SU-DHL-6 (cell line): Measurements from ENCODE around the gene SF3B5.

ENCODE experiments used
- H2AFZ ChIP-seq: fragments of 200-600 bp; sonication (generic); 2 replicates; pipeline ENCODE4 v1.6.1; 2014; ENCODE audit warnings: low read depth, mild to moderate bottlenecking, moderate library complexity, mixed read lengths, antibody characterized with exemption, low read length; ENCODE audit not compliant: severe bottlenecking
- H3F3A ChIP-seq: fragments of 200-600 bp; shearing (Covaris generic); 2 replicates; pipeline ENCODE4 v1.6.0; 2016; ENCODE audit warnings: antibody characterized with exemption, mild to moderate bottlenecking; ENCODE audit not compliant: insufficient read depth
- H3K27ac ChIP-seq: fragments of 200-600 bp; sonication (generic); 2 replicates; pipeline ENCODE4 v1.5.1; 2016; ENCODE audit warnings: low read depth, mild to moderate bottlenecking, low read length, moderate library complexity, mixed read lengths
- H3K27me3 ChIP-seq: fragments of 200-600 bp; sonication (generic), shearing (Covaris generic); 2 replicates; pipeline ENCODE4 v1.6.0; 2014; ENCODE audit warnings: mild to moderate bottlenecking, low read length
- H3K36me3 ChIP-seq: fragments of 200-600 bp; sonication (generic); 2 replicates; pipeline ENCODE4 v1.6.1; 2014; ENCODE audit warnings: mild to moderate bottlenecking, low read length, mixed read lengths
- H3K4me2 ChIP-seq: fragments of 300-600, 200-600 bp; shearing (Covaris generic), sonication (generic); 2 replicates; pipeline ENCODE4 v1.6.0; 2014; ENCODE audit warnings: low read length, low read depth, mild to moderate bottlenecking; ENCODE audit not compliant: poor library complexity, severe bottlenecking
- H3K4me3 ChIP-seq: fragments of 200-600 bp; sonication (generic); 2 replicates; pipeline ENCODE4 v1.5.1; 2014; ENCODE audit warnings: antibody characterized with exemption, low read length, mild to moderate bottlenecking, mixed read lengths; ENCODE audit not compliant: insufficient read depth, poor library complexity, severe bottlenecking
- H3K79me2 ChIP-seq: fragments of 200-600 bp; sonication (generic); 2 replicates; pipeline ENCODE4 v1.6.1; 2014; ENCODE audit warnings: mild to moderate bottlenecking, low read length, moderate library complexity; ENCODE audit not compliant: insufficient read depth
- H3K9ac ChIP-seq: fragments of 200-600 bp; sonication (generic); 2 replicates; pipeline ENCODE4 v1.7.0; 2014; ENCODE audit warnings: mild to moderate bottlenecking, low read length
- H3K9me2 ChIP-seq: fragments of 200-600 bp; sonication (generic); replicated peaks from 2 replicates; pipeline ENCODE4 v1.6.1; 2014; ENCODE audit warnings: low read length; ENCODE audit not compliant: insufficient read depth
- H3K9me3 ChIP-seq: fragments of 200-600 bp; sonication (generic); 2 replicates; pipeline ENCODE4 v1.6.1; 2014; ENCODE audit warnings: low read length, mixed read lengths; ENCODE audit not compliant: insufficient read depth
- H4K20me1 ChIP-seq: fragments of 200-600 bp; sonication (generic); 2 replicates; pipeline ENCODE4 v1.6.1; 2014; ENCODE audit warnings: low read depth, mild to moderate bottlenecking, antibody characterized with exemption, low read length, moderate library complexity, mixed read lengths
- EZH2phosphoT487 ChIP-seq: fragments of 200-600 bp; sonication (generic), shearing (Covaris generic); conservative IDR thresholded peaks from 2 replicates; pipeline ENCODE4 v1.6.1; 2018; ENCODE audit warnings: mild to moderate bottlenecking, antibody characterized with exemption, low read length, moderate library complexity, mixed read lengths
- TF ChIP-seq, protein P1 (sequence below): fragments of 200-600 bp; sonication (generic); IDR thresholded peaks from one replicate; pipeline ENCODE4 v1.5.1; 2017; ENCODE audit warnings: antibody characterized with exemption, mild to moderate bottlenecking, low read length, moderate library complexity; ENCODE audit not compliant: insufficient read depth, poor library complexity, severe bottlenecking

Gene SF3B5

DNA sequence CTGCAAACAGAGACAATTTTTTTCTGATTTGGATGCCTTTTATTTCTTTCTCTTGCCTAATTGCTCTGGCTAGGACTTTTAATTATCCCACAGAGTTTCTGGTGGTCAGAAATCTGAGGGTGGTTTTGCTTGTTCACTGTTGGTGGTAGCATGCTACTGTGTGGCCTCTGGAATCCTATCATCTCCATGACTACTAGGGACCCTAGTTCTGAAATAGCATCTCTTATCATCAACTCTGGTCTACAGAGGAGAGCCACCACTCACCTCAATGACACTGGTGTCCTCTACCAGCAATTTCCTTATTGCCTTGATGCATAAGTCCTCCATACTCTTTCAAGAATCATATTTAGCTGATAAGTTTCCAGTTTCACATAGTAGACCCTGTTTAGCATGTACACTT, 27.5 kb upstream of the SF3B5 start:
- Histone ChIP-seq H3K9ac (no peak overlapping the region), H3K9me2 (no peaks in the 10 kb centered on the region), H4K20me1 (no peaks in the 10 kb centered on the region), H3K79me2 (no peaks in the 10 kb centered on the region), H3F3A (no peaks in the 10 kb centered on the region), H3K9me3 (no peaks in the 10 kb centered on the region), H2AFZ (no peak overlapping the region), H3K27ac (no peak overlapping the region), H3K27me3 (no peaks in the 10 kb centered on the region), H3K36me3 (no peaks in the 10 kb centered on the region), H3K4me2 (no peak overlapping the region), H3K4me3 (no peak overlapping the region)
- TF ChIP-seq, protein P1, sequence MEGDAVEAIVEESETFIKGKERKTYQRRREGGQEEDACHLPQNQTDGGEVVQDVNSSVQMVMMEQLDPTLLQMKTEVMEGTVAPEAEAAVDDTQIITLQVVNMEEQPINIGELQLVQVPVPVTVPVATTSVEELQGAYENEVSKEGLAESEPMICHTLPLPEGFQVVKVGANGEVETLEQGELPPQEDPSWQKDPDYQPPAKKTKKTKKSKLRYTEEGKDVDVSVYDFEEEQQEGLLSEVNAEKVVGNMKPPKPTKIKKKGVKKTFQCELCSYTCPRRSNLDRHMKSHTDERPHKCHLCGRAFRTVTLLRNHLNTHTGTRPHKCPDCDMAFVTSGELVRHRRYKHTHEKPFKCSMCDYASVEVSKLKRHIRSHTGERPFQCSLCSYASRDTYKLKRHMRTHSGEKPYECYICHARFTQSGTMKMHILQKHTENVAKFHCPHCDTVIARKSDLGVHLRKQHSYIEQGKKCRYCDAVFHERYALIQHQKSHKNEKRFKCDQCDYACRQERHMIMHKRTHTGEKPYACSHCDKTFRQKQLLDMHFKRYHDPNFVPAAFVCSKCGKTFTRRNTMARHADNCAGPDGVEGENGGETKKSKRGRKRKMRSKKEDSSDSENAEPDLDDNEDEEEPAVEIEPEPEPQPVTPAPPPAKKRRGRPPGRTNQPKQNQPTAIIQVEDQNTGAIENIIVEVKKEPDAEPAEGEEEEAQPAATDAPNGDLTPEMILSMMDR = no peak
- no peak for TF ChIP-seq EZH2phosphoT487

DNA sequence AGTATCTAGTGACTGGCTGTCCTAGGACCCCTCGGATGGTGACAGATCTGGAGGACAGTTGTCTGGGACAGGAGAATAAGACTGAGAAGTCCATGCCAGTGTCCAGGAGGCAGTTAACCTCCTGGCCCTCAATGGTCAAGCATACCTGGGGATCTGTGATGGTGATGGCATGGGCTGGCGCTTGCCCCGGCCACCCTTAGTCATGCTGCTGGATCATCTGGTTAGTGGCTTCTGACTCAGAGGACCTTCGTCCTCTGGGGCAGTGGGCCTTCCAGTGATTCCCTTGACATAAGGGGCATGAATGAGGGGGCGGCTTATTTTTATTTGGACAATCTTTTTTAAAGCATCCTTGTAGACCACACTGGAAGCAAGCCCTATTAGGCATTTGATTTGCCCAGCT, 24.0 kb upstream of the SF3B5 start:
- TF ChIP-seq, protein P1 = no peak
- TF ChIP-seq EZH2phosphoT487 = no peak
- no peaks in the 10 kb centered on the region for H3K79me2 ChIP-seq
- H3K4me3 ChIP-seq = no peak overlapping the region
- H3K4me2 ChIP-seq = no peak overlapping the region
- H3K27me3 ChIP-seq = no peaks in the 10 kb centered on the region
- no peaks in the 10 kb centered on the region for H3K9me3 ChIP-seq
- no peaks in the 10 kb centered on the region for H3K36me3 ChIP-seq
- no peaks in the 10 kb centered on the region for H4K20me1 ChIP-seq
- no peak overlapping the region for H3K27ac ChIP-seq
- H3F3A ChIP-seq = no peaks in the 10 kb centered on the region
- H3K9me2 ChIP-seq = no peaks in the 10 kb centered on the region
- no peak overlapping the region for H2AFZ ChIP-seq
- no peak overlapping the region for H3K9ac ChIP-seq

DNA sequence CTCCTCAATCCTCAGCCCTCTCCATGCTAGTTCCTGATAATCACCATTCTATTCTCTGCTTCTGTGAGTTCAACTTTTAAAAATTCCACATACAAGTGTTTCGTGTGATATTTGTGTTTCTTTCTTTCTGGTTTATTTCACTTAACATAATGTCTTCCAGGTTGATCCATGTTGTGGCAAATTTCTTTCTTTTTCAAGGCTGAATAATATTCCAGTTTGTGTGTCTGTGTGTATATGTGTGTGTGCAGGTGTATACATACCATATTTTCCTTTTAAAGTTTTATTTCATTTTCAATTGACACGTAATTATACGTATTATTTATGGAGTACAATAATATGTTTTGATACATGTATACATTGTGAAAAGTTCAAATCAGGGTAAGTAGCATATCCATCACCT, 19.8 kb upstream of the SF3B5 start:
- H2AFZ ChIP-seq = no peak overlapping the region
- H4K20me1 ChIP-seq = no peaks in the 10 kb centered on the region
- TF ChIP-seq EZH2phosphoT487 = no peak
- TF ChIP-seq, protein P1 = no peak
- no peaks in the 10 kb centered on the region for H3K9me2 ChIP-seq
- no peaks in the 10 kb centered on the region for H3K36me3 ChIP-seq
- no peak overlapping the region for H3K4me3 ChIP-seq
- no peak overlapping the region for H3K9ac ChIP-seq
- H3F3A ChIP-seq = no peaks in the 10 kb centered on the region
- H3K27ac ChIP-seq = no peak overlapping the region
- no peak overlapping the region for H3K4me2 ChIP-seq
- H3K79me2 ChIP-seq = no peaks in the 10 kb centered on the region
- H3K27me3 ChIP-seq = no peaks in the 10 kb centered on the region
- no peaks in the 10 kb centered on the region for H3K9me3 ChIP-seq
